Right forelimb (tissue), 1 donor: ENCODE results near the gene MAPRE3.
A peak's percentile ranks its signal among the peaks of the same experiment; 100 is the strongest.
"Not testable (repeated sequence)": the region's sequence is repeated elsewhere in the genome, so short reads cannot be mapped to it uniquely, and the experiment has no call there.

Experiments used
- DNase-seq: peaks from one replicate; pipeline ENCODE4 v3.0.0-alpha.2; 2018

The MAPRE3 gene

GRCh38 chr2:26970244-26970927 lies at the start of gene MAPRE3:
TSS of gene MAPRE3 (plus strand) at chr2:26970637. CDS start at chr2:27022219, 51,582 bp downstream.
- peak; percentile 87 for DNase-seq

DNA sequence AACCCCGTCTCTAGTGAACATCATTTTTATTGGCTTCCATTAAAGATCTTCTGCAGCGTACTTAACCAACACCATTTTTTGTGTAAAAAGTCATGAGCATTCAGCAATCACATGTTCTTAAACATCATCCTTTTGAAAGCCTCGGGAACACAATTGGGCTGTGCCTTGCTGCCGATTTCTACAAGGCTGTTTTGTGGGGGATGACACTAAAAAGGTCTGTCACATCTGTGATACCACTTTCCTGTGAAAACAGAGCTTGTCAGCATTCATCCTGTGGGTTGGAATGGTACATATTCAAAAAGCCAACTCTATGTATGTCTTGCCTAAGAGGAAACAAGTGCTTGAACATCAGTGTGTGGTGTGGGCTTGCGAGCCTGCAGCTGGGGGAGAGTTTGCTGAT lies 49.1 kb upstream of the MAPRE3 start:
- no peak for DNase-seq

DNA sequence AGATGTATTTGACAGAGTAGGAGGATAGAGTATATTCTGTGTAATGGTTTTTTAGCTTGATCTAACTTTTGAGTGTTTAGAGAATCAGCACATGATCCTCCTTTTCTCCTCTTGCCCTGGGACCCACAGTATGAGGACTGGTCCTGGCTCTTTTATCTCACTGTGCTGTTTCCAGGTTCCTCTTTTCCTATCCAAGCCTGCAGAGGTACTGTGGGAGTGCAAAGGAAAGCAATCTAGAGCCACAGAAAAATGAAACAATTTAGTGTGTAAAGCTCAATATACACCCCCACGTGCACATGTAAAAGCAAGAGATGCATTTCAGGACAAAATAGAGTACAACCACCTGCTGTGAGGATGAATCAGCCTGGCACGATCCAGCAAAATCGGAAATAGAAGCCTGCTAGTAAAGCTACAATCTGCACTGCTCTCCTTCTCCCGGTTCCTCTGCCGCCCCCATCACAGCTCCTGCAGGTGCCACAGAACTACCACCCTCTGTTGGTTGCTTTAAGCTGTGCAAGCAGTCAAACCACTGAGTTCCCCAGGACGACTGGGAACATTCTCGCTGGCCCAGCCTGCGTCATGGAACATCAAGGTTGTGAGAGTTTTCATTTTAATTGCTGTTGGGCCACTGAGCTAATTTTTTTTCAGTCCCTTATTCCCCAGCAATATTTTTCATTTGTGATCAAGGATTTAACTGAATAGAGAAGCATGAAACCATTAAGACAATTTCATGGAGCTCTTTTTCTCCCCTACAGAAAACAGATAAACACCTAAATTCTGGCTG lies 47.8 kb upstream of the MAPRE3 start:
- DNase-seq: no peak

GRCh38 chr2:26923189-26923466 lies 47.3 kb upstream of the MAPRE3 start:
- DNase-seq: not testable (repeated sequence)

- peak; percentile 22 for DNase-seq
Observed at GRCh38 chr2:26924731-26925099, 45.7 kb upstream of the MAPRE3 start.

DNA sequence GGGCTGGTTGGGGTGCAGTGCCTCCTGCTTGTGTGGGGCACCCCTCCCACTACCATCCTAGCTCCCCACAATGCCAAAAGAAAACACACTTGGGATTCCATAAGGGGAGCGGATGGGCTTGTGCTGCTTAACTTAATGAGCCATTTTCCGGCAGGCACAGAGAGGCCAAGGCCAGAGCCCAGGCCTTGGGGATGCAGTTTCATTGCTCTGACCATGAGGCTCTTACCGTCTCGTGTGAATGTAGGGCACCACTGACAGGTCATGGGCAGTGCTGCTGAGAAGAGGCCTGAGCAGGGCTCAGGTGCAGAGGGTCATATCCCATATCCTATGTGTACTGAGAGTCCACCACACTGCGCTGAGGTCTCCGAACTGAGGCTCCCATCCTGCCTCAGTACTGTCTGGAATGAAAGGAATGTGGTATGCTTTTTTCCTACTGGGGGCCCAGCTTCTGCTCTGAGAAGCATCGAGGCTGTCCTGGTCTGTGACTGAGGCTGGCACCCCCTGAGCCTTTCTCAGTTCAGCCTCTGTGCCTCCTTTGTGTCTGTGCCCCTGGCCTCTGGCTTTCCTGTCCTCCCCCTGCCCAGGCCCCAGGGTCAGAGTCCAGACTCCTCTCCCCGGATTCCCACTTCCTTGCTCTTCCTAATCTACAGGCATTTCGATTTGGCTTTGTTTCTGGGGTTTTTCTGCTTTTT lies 45.2 kb upstream of the MAPRE3 start:
- DNase-seq: peak; percentile 22

- peak; percentile 28 for DNase-seq
Observed at GRCh38 chr2:26927221-26927620, 43.2 kb upstream of the MAPRE3 start.

GRCh38 chr2:26932974-26933373 lies 37.5 kb upstream of the MAPRE3 start:
- DNase-seq: no peak

- no peak for DNase-seq
Observed at GRCh38 chr2:26933431-26934334, 36.8 kb upstream of the MAPRE3 start.

GRCh38 chr2:26934335-26934724 lies 36.1 kb upstream of the MAPRE3 start:
- no peak for DNase-seq

DNA sequence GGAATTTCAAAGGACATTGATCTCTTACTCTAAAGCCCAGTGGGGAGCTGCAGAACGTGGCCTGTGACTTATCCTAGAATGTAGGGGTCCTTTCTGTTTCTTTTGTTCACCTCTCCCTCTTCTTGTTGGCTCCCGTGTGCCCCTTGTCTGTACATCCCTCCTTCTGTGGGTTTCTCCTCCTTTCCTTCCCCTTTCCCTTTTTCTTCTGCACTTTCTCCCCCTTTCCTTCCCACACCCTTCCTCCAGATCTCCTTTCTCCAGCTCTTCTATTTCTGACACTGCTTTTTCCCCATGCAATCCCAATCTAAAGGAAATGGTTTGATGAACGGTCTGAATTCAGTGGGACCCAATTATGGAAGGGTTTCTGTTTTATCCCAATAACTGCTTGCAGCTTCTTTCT lies 35.5 kb upstream of the MAPRE3 start:
- no peak for DNase-seq

DNA sequence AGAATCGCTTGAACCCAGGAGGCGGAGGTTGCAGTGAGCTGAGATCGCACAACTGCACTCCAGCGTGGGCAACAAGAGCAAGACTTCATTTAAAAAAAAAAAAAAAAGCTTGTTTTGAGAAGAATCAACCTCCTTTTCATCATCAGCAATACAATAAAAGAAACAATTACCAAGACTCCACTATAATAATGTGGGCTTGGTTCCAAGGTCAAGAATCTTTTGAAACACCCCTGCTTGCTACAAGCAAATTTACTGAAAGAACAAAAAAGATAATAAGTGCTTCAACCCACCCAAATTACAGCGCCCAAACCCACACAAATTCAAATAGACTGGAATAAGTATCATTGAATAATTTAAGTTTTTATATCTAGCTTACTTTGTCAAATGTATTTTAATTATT lies 33.6 kb upstream of the MAPRE3 start:
- no peak for DNase-seq

DNA sequence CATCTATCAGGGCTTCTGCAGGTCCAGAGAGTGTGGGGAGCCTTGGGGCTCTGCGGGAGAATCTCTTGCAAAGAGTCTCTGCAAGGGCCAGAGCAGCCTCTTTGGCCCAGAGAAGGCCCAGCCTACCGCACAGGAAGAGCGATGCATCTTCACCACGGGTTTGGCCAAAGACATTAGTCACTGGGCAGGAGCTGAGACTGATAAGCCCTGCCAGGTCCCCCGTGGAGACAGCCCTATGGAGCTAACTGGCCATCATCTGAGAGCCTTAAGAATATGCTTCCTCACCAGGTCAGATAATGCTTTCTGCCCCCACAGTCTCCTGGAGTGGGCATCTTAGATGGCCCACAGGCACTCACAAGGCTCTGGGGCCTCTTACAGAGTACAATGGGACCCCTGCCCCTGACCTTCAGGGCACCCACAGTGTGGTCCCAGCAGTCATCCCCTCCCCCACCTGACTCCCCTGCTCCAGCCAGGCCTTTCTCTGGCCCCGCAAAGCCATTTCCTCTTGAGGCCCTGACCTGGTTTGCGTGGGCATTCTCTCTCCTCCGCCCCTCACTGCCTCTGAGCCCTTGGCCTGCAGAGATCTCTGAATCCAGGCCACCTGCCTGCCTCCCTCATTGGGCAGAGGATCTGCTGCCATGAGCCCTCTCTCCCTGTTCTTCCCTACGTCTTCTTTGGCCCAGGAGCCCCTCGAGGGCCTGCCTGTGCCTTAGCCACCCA lies 31.9 kb upstream of the MAPRE3 start:
- no peak for DNase-seq

DNA sequence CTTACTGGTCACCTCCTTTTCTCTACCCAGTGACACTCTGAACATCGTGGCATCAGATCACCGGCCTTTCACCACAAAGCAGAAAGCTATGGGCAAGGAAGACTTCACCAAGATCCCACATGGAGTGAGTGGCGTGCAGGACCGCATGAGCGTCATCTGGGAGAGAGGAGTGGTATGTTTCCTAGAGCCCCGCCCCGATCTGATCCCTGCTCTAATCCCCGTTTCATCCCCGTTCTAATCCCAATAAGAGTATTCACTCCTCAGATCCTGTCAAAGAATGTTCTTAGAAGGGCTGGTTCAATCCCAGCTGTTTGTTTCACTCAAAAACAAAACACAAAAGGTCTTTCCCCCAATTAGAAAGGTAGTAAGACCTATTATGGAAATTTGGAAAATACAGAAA lies 30.4 kb upstream of the MAPRE3 start:
- no peak for DNase-seq

DNA sequence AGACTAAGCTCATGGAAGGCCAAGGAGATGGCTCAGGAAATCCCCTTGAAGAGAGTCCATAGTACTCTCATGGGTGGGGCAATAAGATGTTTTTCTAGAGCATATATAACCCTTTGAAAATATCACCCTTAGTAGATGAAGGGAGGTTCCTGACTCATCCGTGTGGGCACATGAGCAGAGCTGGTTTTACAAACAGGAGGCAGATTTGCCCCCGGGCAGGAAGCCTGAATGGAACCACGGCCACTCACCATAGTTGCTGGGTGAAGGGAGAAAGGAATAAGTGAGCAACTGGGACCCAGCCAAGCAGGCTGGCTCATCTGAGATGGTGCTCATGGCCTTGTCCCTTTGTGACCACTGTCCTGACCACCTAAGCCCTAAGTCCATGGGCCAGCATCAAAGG lies 29.0 kb upstream of the MAPRE3 start:
- no peak for DNase-seq

GRCh38 chr2:26942543-26943295 lies 27.7 kb upstream of the MAPRE3 start:
- DNase-seq: peak; percentile 81

GRCh38 chr2:26945991-26946750 lies 24.3 kb upstream of the MAPRE3 start:
- no peak for DNase-seq

DNA sequence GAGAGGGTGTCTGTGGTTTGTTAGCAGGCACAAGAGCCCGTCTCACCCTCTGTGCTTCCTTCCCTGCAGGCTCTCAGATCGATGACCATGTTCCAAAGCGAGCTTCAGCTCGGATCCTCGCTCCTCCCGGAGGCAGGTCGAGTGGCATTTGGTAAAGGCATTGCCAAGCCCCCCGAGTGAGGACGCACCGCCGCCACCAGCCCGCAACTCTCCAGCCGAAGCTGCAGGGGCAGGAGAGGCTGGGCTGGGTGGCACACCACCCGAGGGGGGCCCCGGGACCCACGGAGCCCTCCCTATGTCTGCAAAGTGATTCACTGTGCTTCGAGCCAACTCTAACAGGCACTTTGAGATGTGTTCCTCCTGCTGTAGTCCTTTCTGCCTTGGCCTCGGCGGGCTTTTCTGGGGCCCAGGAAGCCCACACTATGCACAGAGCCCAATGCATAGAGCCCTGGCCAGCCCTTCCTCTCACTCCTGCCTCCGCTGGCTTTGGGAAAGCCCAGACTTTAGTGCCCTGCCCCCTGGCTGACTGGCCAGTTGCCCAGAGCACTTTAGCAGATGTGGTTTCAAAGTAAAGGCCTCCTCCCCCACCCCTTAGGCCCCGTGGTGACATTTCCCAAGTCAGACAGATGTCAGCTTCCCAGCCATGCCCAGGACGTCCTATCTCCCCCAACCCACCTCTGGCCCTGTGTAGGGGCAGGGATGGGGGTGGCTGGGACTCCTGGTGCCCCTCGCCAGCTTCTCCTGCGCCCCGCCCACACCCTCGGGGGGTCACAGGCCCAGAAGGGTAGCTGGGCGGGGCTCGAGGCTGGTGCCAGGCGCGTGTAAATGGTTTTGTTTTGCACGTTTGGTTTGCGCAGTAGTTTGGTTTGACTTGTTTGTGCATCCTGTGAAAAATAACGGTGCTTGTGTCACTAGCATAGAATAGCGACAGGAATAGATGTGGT lies 23.3 kb upstream of the MAPRE3 start:
- DNase-seq: peak; percentile 72

GRCh38 chr2:26948800-26949199 lies 21.6 kb upstream of the MAPRE3 start:
- no peak for DNase-seq

GRCh38 chr2:26950246-26950645 lies 20.2 kb upstream of the MAPRE3 start:
- no peak for DNase-seq
